Measurements from ENCODE around the gene ANXA10. TPM values are rescaled to one million over a fixed set of nuclear protein-coding genes. Genes with fewer than 3 reads are reported as not detected.

The ANXA10 gene
- total RNA-seq, 1 donor from 2014 or later: not detected

DNA sequence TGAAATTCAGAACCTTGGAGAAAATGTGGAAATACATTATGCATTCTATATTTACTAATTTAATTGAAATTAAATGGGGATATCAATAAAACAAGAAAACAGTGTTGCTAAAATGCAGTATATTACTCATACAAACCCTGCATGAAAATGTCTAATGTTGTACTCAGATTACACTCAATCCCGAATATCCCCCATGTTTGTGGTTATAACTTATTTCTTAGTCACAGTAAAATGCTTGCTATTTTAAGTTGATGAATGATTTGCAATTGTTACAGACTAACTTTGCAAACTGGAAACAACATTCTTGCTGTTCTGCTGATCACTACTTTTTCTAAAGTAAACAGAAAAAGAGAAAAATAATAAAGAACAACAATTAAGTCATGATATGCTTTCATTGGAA lies 33.1 kb upstream of the ANXA10 start:
- no peak overlapping the region for H3K4me3 Mint-ChIP-seq
- no peaks in the 10 kb centered on the region for H3K36me3 Mint-ChIP-seq (ENCODE audit: low read depth)
- no peaks in the 10 kb centered on the region for H3K27me3 Mint-ChIP-seq (ENCODE audit: low read depth)
- peaks cover 2% of the 10 kb centered on the region for H3K9me3 Mint-ChIP-seq
- DNase-seq (ENCODE audit: low read depth, low spot score): no peak
- TF ChIP-seq, protein P1, sequence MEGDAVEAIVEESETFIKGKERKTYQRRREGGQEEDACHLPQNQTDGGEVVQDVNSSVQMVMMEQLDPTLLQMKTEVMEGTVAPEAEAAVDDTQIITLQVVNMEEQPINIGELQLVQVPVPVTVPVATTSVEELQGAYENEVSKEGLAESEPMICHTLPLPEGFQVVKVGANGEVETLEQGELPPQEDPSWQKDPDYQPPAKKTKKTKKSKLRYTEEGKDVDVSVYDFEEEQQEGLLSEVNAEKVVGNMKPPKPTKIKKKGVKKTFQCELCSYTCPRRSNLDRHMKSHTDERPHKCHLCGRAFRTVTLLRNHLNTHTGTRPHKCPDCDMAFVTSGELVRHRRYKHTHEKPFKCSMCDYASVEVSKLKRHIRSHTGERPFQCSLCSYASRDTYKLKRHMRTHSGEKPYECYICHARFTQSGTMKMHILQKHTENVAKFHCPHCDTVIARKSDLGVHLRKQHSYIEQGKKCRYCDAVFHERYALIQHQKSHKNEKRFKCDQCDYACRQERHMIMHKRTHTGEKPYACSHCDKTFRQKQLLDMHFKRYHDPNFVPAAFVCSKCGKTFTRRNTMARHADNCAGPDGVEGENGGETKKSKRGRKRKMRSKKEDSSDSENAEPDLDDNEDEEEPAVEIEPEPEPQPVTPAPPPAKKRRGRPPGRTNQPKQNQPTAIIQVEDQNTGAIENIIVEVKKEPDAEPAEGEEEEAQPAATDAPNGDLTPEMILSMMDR (conservative IDR thresholded peaks at IDR 0.05): no peak
- no peaks in the 10 kb centered on the region for H3K4me1 Mint-ChIP-seq
- H3K27ac Mint-ChIP-seq (ENCODE audit: unreplicated experiment): no peak overlapping the region

- no peak overlapping the region for H3K27ac Mint-ChIP-seq (ENCODE audit: unreplicated experiment)
- H3K4me1 Mint-ChIP-seq: no peaks in the 10 kb centered on the region
- peaks cover 3% of the 10 kb centered on the region for H3K27me3 Mint-ChIP-seq (ENCODE audit: low read depth)
- H3K4me3 Mint-ChIP-seq: no peak overlapping the region
- TF ChIP-seq, protein P1 (conservative IDR thresholded peaks at IDR 0.05): no peak
- no peak for DNase-seq (ENCODE audit: low read depth, low spot score)
- peaks cover 6% of the 10 kb centered on the region for H3K9me3 Mint-ChIP-seq
- H3K36me3 Mint-ChIP-seq (ENCODE audit: low read depth): no peaks in the 10 kb centered on the region
These were observed 29.3 kb upstream of the ANXA10 start for GRCh38 chr4:168063031-168063430.

- Mint-ChIP-seq H3K4me3 (no peak overlapping the region), H3K4me1 (no peaks in the 10 kb centered on the region), H3K27ac (ENCODE audit: unreplicated experiment) (no peak overlapping the region), H3K27me3 (ENCODE audit: low read depth) (peaks cover 3% of the 10 kb centered on the region), H3K9me3 (peaks cover 3% of the 10 kb centered on the region), H3K36me3 (ENCODE audit: low read depth) (no peaks in the 10 kb centered on the region)
- DNase-seq (ENCODE audit: low read depth, low spot score): no peak
- TF ChIP-seq, protein P1 (conservative IDR thresholded peaks at IDR 0.05): no peak
These were observed 21.4 kb upstream of the ANXA10 start for GRCh38 chr4:168070903-168071302.

GRCh38 chr4:168071304-168071703 lies 21.0 kb upstream of the ANXA10 start:
- TF ChIP-seq, protein P1 (conservative IDR thresholded peaks at IDR 0.05): no peak
- no peak overlapping the region for H3K27ac Mint-ChIP-seq (ENCODE audit: unreplicated experiment)
- H3K27me3 Mint-ChIP-seq (ENCODE audit: low read depth): peaks cover 3% of the 10 kb centered on the region
- DNase-seq (ENCODE audit: low read depth, low spot score): no peak
- H3K9me3 Mint-ChIP-seq: peaks cover 3% of the 10 kb centered on the region
- H3K36me3 Mint-ChIP-seq (ENCODE audit: low read depth): no peaks in the 10 kb centered on the region
- no peaks in the 10 kb centered on the region for H3K4me1 Mint-ChIP-seq
- no peak overlapping the region for H3K4me3 Mint-ChIP-seq

GRCh38 chr4:168074861-168075260 lies 17.5 kb upstream of the ANXA10 start:
- Mint-ChIP-seq H3K4me3 (no peak overlapping the region), H3K27me3 (ENCODE audit: low read depth) (no peaks in the 10 kb centered on the region), H3K9me3 (no peaks in the 10 kb centered on the region), H3K27ac (ENCODE audit: unreplicated experiment) (no peak overlapping the region), H3K4me1 (no peaks in the 10 kb centered on the region), H3K36me3 (ENCODE audit: low read depth) (no peaks in the 10 kb centered on the region)
- TF ChIP-seq, protein P1 (conservative IDR thresholded peaks at IDR 0.05): no peak
- no peak for DNase-seq (ENCODE audit: low read depth, low spot score)
